A673 (cell line): ENCODE results near the gene PDGFA.

Experiments
- EZH2 ChIP-seq: fragments of 200-600 bp; sonication (generic); IDR thresholded peaks from 2 replicates; pipeline ENCODE4 v1.6.1; 2017; ENCODE audit warnings: borderline replicate concordance, low read depth, mild to moderate bottlenecking, mixed read lengths, antibody characterized with exemption, low read length; ENCODE audit not compliant: poor library complexity, severe bottlenecking
- TF ChIP-seq, protein P1 (sequence below): fragments of 300-800, 200-600 bp; sonication (generic); conservative IDR thresholded peaks from 2 replicates; pipeline ENCODE4 v1.5.1; 2017; ENCODE audit warnings: low read depth, mild to moderate bottlenecking, antibody characterized with exemption, low read length, moderate library complexity, mixed read lengths

- TF ChIP-seq, protein P1, sequence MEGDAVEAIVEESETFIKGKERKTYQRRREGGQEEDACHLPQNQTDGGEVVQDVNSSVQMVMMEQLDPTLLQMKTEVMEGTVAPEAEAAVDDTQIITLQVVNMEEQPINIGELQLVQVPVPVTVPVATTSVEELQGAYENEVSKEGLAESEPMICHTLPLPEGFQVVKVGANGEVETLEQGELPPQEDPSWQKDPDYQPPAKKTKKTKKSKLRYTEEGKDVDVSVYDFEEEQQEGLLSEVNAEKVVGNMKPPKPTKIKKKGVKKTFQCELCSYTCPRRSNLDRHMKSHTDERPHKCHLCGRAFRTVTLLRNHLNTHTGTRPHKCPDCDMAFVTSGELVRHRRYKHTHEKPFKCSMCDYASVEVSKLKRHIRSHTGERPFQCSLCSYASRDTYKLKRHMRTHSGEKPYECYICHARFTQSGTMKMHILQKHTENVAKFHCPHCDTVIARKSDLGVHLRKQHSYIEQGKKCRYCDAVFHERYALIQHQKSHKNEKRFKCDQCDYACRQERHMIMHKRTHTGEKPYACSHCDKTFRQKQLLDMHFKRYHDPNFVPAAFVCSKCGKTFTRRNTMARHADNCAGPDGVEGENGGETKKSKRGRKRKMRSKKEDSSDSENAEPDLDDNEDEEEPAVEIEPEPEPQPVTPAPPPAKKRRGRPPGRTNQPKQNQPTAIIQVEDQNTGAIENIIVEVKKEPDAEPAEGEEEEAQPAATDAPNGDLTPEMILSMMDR, result no peak
- no peak for TF ChIP-seq EZH2
Measured at GRCh38 chr7:492714-493065, 27.0 kb downstream of the PDGFA start.
